Measurements from ENCODE around the gene TYR.
"Not testable (repeated sequence)": the region's sequence is repeated elsewhere in the genome, so short reads cannot be mapped to it uniquely, and the experiment has no call there.

GRCh38 chr11:89342880-89343572 is 165.4 kb downstream of the TYR start:
- not testable (repeated sequence) for TF ChIP-seq CTCF (conservative IDR thresholded peaks at IDR 0.05 in 1 of 2, IDR thresholded peaks at IDR 0.05 in 1 of 2; ENCODE audit: low read depth in 1 of 2, low read length in 2 of 2); EZH2 (IDR thresholded peaks at IDR 0.05; ENCODE audit: low read length, missing control alignments)
